Tibial nerve (tissue), 4 donors: ENCODE results near the gene MT1H. TPM values are rescaled to one million over a fixed set of nuclear protein-coding genes. Genes with fewer than 3 reads are reported as not detected.

Experiments used
- DNase-seq, 2 donors: peaks; one replicate each; pipeline ENCODE4 v3.0.0-alpha.2; 2019; ENCODE audit warnings: low spot score in 2 of 2
- H3K27ac ChIP-seq, 4 donors: fragments of 200-600 bp; sonication (generic) in 3 of 4; one replicate each; pipeline ENCODE4 v1.5.1; 2017 to 2019; ENCODE audit warnings: mild to moderate bottlenecking in 1 of 4
- H3K27me3 ChIP-seq, 2 donors: fragments of 200-600 bp; sonication (generic) in 1 of 2; one replicate each; pipeline versions ENCODE4 v1.5.1 to v1.6.0; 2017 to 2019
- H3K36me3 ChIP-seq, 3 donors: fragments of 200-600 bp; sonication (generic); one replicate each; pipeline ENCODE4 v1.5.1; 2018 to 2019
- H3K4me1 ChIP-seq, 4 donors: fragments of 200-600 bp; sonication (generic) in 3 of 4; one replicate each; pipeline ENCODE4 v1.5.1; 2017 to 2019
- H3K4me3 ChIP-seq, 4 donors: fragments of 200-600 bp; sonication (generic) in 3 of 4; one replicate each; pipeline ENCODE4 v1.5.1; 2017 to 2019; ENCODE audit warnings: mild to moderate bottlenecking in 1 of 4, moderate library complexity in 1 of 4
- H3K9me3 ChIP-seq, 4 donors: fragments of 200-600 bp; sonication (generic) in 3 of 4; one replicate each; pipeline ENCODE4 v1.5.1; 2017 to 2019
- EP300 ChIP-seq, 2 donors: sonication (generic); formaldehyde crosslinking; IDR thresholded peaks; one replicate each; pipeline ENCODE4 v1.6.1; 2017; ENCODE audit warnings: antibody characterized with exemption in 2 of 2, mild to moderate bottlenecking in 1 of 2
- POLR2A ChIP-seq, 2 donors: fragments of 450-650 bp; IDR thresholded peaks; one replicate each; pipeline ENCODE4 v1.6.1; 2017; ENCODE audit warnings: antibody characterized with exemption in 2 of 2, mild to moderate bottlenecking in 2 of 2, moderate library complexity in 2 of 2
- WGBS, 2 donors: methylation state at CpG; one replicate each; pipeline ENCODE4 v1.1.5; 2018; 5-methylcytosine and 5-hydroxymethylcytosine counted together
- total RNA-seq, 4 donors: library from RNA; depleted of rRNA; stranded (reverse); fragments of >200 nt; gene quantifications; one replicate each; pipeline ENCODE4 v1.1.0, GENCODE V29; 2016
- TF ChIP-seq, protein P1 (sequence below), 5 experiments: fragments of 200-600 bp in 3 of 5; fragments of 450-650 bp in 2 of 5; sonication (generic) in 3 of 5; IDR thresholded peaks; one replicate each; pipeline ENCODE4 v1.5.1; 2016 to 2019; ENCODE audit warnings: antibody characterized with exemption in 5 of 5, mild to moderate bottlenecking in 3 of 5, moderate library complexity in 2 of 5

The MT1H gene
- total RNA-seq, 4 donors from 2014 or later, result 2.4 to 5.1 TPM; not detected in 2

DNA sequence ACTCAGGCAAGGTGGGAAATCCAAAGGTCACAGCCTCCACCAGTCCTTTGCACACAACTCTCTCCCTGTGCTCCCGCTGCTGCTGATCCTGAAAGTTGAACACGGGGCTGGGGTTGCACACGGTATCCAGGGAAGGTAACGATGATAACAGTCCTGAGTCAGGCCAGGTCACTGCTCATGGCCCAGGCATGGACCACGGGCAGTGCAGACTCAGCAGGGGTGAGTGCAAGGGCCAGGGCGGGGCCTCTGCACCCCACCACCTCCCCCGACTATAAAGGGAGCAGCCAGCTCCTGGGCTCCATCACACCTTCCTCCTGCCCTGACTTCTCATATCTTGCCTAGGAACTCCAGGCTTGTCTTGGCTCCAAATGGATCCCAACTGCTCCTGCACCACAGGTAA is 18.0 kb upstream of the MT1H start, which contains the start of gene MT1B:
Gene MT1B (plus strand): TSS at position 301 of the 400 bp plus-strand sequence. CDS start 68 bp downstream, at position 369.
- TF ChIP-seq, protein P1, sequence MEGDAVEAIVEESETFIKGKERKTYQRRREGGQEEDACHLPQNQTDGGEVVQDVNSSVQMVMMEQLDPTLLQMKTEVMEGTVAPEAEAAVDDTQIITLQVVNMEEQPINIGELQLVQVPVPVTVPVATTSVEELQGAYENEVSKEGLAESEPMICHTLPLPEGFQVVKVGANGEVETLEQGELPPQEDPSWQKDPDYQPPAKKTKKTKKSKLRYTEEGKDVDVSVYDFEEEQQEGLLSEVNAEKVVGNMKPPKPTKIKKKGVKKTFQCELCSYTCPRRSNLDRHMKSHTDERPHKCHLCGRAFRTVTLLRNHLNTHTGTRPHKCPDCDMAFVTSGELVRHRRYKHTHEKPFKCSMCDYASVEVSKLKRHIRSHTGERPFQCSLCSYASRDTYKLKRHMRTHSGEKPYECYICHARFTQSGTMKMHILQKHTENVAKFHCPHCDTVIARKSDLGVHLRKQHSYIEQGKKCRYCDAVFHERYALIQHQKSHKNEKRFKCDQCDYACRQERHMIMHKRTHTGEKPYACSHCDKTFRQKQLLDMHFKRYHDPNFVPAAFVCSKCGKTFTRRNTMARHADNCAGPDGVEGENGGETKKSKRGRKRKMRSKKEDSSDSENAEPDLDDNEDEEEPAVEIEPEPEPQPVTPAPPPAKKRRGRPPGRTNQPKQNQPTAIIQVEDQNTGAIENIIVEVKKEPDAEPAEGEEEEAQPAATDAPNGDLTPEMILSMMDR (IDR thresholded peaks at IDR 0.05), result no peak
- no peak for TF ChIP-seq EP300 (IDR thresholded peaks at IDR 0.05)
- TF ChIP-seq POLR2A (IDR thresholded peaks at IDR 0.05), result no peak
- 57 to 76% methylated on average over 6 to 7 of the region's 7 CpGs for WGBS, 2 donors
- DNase-seq, result no peak
- peaks cover 0 to 18% of the 10 kb centered on the region in 2 donors for H3K27me3 ChIP-seq
- H3K9me3 ChIP-seq, result no peaks in the 10 kb centered on the region
- no peak within 1 kb of the TSS for H3K4me3 ChIP-seq
- no peaks in the 10 kb centered on the region for H3K36me3 ChIP-seq
- H3K27ac ChIP-seq, result no peak within 1 kb of the TSS
- H3K4me1 ChIP-seq, result no peaks in the 10 kb centered on the region

DNA sequence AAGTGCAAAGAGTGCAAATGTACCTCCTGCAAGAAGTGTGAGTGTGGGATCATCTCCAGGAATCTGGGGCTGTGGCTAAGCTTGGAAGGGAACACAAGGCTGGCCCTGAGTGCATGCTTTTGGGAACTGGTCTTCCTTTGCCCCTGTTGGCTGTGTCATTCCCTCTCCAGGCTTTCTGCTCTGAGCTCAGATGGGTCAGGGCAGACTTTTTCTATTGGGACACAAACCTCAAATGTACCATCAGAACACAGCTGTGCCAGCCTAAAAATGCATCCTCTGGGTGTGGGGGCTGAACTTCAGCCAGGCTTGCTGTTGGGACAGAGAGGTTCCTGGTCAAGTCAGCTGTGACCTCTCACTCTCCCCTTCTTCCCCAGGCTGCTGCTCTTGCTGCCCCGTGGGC is 17.0 kb upstream of the MT1H start:
- TF ChIP-seq, protein P1 (IDR thresholded peaks at IDR 0.05), result no peak
- TF ChIP-seq POLR2A (IDR thresholded peaks at IDR 0.05) (no peak), EP300 (IDR thresholded peaks at IDR 0.05) (no peak)
- no peaks in the 10 kb centered on the region for H3K36me3 ChIP-seq
- H3K9me3 ChIP-seq, result no peaks in the 10 kb centered on the region
- H3K27ac ChIP-seq, result no peak overlapping the region
- 44 to 75% methylated on average over 1 of the region's 1 CpG for WGBS, 2 donors
- peaks cover 0 to 14% of the 10 kb centered on the region in 2 donors for H3K27me3 ChIP-seq
- no peak overlapping the region for H3K4me3 ChIP-seq
- H3K4me1 ChIP-seq, result peaks cover 0 to 6% (median 1%) of the 10 kb centered on the region in 4 donors
- no peak for DNase-seq

DNA sequence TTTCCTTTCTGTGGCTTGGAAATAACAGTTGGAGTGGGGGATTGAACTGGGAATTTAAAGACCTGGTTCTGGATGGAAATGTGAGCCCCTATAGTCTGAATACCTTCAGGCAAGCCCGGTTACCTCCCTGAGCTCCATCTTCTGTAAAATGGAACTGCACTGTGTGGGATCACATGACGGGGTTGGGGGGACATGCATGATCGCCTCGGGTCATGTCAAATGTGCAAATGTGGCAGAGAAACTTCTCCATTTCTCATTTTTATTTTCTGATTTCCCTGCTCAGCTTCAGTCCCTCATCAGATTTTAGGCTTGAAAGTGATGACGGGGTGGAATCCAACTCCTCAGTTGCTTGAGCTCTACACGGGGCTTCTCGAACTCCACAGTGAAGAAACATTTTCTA is 16.4 kb upstream of the MT1H start:
- no peaks in the 10 kb centered on the region for H3K9me3 ChIP-seq
- H3K27ac ChIP-seq, result no peak overlapping the region
- no peak overlapping the region for H3K4me3 ChIP-seq
- no peaks in the 10 kb centered on the region for H3K36me3 ChIP-seq
- H3K27me3 ChIP-seq, result peaks cover 0 to 9% of the 10 kb centered on the region in 2 donors
- H3K4me1 ChIP-seq, result peaks cover 0 to 12% (median 7%) of the 10 kb centered on the region in 4 donors
- WGBS, 2 donors, result 79 to 83% methylated on average over 7 of the region's 7 CpGs
- TF ChIP-seq POLR2A (IDR thresholded peaks at IDR 0.05), result no peak
- no peak for TF ChIP-seq EP300 (IDR thresholded peaks at IDR 0.05)
- TF ChIP-seq, protein P1 (IDR thresholded peaks at IDR 0.05), result no peak
- no peak for DNase-seq

DNA sequence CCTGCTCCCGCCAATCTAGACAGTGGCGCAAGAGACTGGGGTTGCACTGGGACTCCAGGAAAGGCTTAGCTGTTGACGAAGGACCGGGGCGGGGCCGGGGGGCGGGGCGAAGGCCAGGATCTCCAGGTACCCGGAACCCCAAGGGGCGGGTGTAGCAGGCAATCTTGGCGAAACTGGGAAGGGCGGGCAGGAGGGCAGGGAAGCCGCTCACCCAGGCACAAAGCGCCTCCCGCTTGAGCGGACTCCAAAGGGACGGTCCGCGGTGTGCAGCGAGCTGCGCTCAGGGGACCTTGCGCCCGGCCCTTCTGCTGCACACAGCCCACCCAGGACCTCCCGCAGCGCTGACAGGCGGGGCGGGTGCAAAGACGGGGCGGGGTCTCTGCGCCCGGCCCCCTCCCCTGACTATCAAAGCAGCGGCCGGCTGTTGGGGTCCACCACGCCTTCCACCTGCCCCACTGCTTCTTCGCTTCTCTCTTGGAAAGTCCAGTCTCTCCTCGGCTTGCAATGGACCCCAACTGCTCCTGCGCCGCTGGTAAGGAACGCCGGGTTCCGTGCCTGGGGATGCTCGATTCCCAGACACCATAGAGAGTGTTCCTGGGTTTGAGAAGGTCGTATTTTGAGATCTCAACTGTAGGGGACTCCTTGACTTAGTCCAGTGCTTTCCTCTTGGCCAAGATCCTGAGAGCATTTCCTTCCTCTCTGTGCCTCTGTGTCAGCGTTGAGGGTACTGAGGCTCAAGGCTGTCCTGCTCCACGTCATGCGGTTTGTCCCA is 11.9 kb upstream of the MT1H start, which contains the start of gene MT1F:
Gene MT1F (plus strand): TSS at position 405 of the 772 bp plus-strand sequence. CDS start 100 bp downstream, at position 505.
- H3K36me3 ChIP-seq, result no peaks in the 10 kb centered on the region
- peak within 1 kb of the TSS in 2 of 4 donors; percentile 59 to 78 for H3K27ac ChIP-seq
- H3K27me3 ChIP-seq, result peaks cover 0 to 27% of the 10 kb centered on the region in 2 donors
- TF ChIP-seq, protein P1 (IDR thresholded peaks at IDR 0.05), result no peak
- peak in 1 of 2 donors; percentile 44 for TF ChIP-seq EP300 (IDR thresholded peaks at IDR 0.05)
- peak in 1 of 2 donors; percentile 12 for TF ChIP-seq POLR2A (IDR thresholded peaks at IDR 0.05)
- DNase-seq, result peak; percentile 49 to 62
- no peaks in the 10 kb centered on the region for H3K9me3 ChIP-seq
- WGBS, 2 donors, result 2 to 3% methylated on average over 26 to 43 of the region's 46 CpGs
- peaks cover 0 to 22% (median 16%) of the 10 kb centered on the region in 4 donors for H3K4me1 ChIP-seq
- H3K4me3 ChIP-seq, result peak within 1 kb of the TSS; percentile 44 to 69 (median 55)

DNA sequence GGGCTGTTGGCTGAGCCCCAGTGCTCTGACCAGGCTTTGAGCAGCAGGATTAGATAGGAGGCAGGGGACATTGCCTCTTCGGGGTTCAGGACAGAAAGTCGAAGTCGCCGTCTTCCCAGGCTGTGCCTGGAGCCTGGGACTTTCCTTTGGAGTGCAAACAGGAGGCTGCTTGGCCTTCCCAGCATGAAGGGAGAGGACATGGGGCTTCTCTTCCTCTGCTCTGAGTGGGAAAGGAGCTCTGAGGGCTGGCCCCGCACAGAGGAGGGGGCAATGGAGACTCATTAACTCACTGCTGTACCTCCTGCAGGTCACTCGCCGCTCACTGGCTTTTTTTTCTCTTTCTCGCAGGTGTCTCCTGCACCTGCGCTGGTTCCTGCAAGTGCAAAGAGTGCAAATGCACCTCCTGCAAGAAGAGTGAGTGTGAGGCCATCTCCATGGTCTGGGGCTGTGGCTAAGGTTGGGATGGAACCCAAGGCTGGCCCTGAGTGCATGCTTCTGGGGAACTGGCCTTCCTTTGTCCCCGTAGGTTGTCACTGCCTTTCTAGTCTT is 11.2 kb upstream of the MT1H start:
- peak overlapping the region in 3 of 4 donors; percentile 51 to 69 (median 59) for H3K4me3 ChIP-seq
- peaks cover 0 to 33% of the 10 kb centered on the region in 2 donors for H3K27me3 ChIP-seq
- H3K4me1 ChIP-seq, result peaks cover 0 to 28% (median 21%) of the 10 kb centered on the region in 4 donors
- no peaks in the 10 kb centered on the region for H3K36me3 ChIP-seq
- no peaks in the 10 kb centered on the region for H3K9me3 ChIP-seq
- WGBS, 2 donors, result 39 to 43% methylated on average over 5 to 10 of the region's 10 CpGs
- peak overlapping the region in 2 of 4 donors; percentile 59 to 78 for H3K27ac ChIP-seq
- DNase-seq, result no peak
- no peak for TF ChIP-seq POLR2A (IDR thresholded peaks at IDR 0.05)
- no peak for TF ChIP-seq EP300 (IDR thresholded peaks at IDR 0.05)
- TF ChIP-seq, protein P1 (IDR thresholded peaks at IDR 0.05), result no peak
